ENCODE measurements around the gene S100A2. TPM values are rescaled to one million over a fixed set of nuclear protein-coding genes. Genes with fewer than 3 reads are reported as not detected.
A peak's percentile ranks its signal among the peaks of the same experiment; 100 is the strongest.

The S100A2 gene
- total RNA-seq, 4 donors from 2014 or later = 949 to 3,544 (median 1,180) TPM

GRCh38 chr1:153513023-153513422 is 52.6 kb downstream of the S100A2 start:
- H3K27me3 ChIP-seq = no peaks in the 10 kb centered on the region
- H3K9me3 ChIP-seq = no peaks in the 10 kb centered on the region
- intact Hi-C loops (cut with DNase I) = loop anchor here (10.0 kb wide), 1 partner anchor 52 kb away; the partner anchor contains the start of gene S100A2
- H3K27ac ChIP-seq = no peak overlapping the region
- DNase-seq = no peak
- H3K4me3 ChIP-seq = no peak overlapping the region
- peaks cover 18 to 49% (median 21%) of the 10 kb centered on the region in 3 donors for H3K4me1 ChIP-seq
- H3K36me3 ChIP-seq = no peaks in the 10 kb centered on the region
- WGBS, 2 donors = 66 to 76% methylated on average over 2 to 3 of the region's 3 CpGs
- TF ChIP-seq CTCF (IDR thresholded peaks at IDR 0.05) (peak in 1 of 6 experiments; percentile 19), POLR2A (IDR thresholded peaks at IDR 0.05) (no peak)

Other genes starting within 250 kb of the S100A2 start
- gene PGLYRP4, start 217.0 kb downstream of the S100A2 start, total RNA-seq = 10 to 100 TPM in 1 of 4 donors, 1 to 10 TPM in 3; 4.2 to 15.1 (median 6.9) TPM
- gene S100A9, start 208.0 kb downstream of the S100A2 start, total RNA-seq = over 10,000 TPM; 15,145 to 90,256 (median 57,331) TPM
- 100 to 1,000 TPM in 1 of 4 donors, 10 to 100 TPM in 3; 16.2 to 154 (median 49.0) TPM for gene S100A12, start 190.2 kb downstream of the S100A2 start, total RNA-seq
- over 10,000 TPM in 3 of 4 donors, 1,000 to 10,000 TPM in 1; 4,308 to 17,245 (median 15,998) TPM for gene S100A8, start 174.8 kb downstream of the S100A2 start, total RNA-seq
- 10 to 100 TPM in 1 of 4 donors, 1 to 10 TPM in 2, not detected in 1; 6.7 to 72.9 (median 8.1) TPM for gene S100A7A, start 149.3 kb downstream of the S100A2 start, total RNA-seq
- 1,000 to 10,000 TPM in 2 of 4 donors, 100 to 1,000 TPM in 1, 1 to 10 TPM in 1; 8.8 to 9,163 (median 3,171) TPM for gene S100A7, start 105.2 kb downstream of the S100A2 start, total RNA-seq
- 100 to 1,000 TPM; 270 to 943 (median 394) TPM for gene S100A6, start 29.9 kb downstream of the S100A2 start, total RNA-seq
- not detected for gene S100A5, start 24.9 kb downstream of the S100A2 start, total RNA-seq
- gene S100A4, start 20.0 kb downstream of the S100A2 start, total RNA-seq = 100 to 1,000 TPM in 2 of 4 donors, 10 to 100 TPM in 2; 58.6 to 205 (median 122) TPM
- 10 to 100 TPM in 1 of 4 donors, 1 to 10 TPM in 3; 1.2 to 16.5 (median 9.2) TPM for gene S100A3, start 16.6 kb downstream of the S100A2 start, total RNA-seq
- 1,000 to 10,000 TPM; 1,372 to 2,409 (median 2,158) TPM for gene S100A16, start 47.3 kb upstream of the S100A2 start, total RNA-seq
- 1,000 to 10,000 TPM; 1,580 to 2,481 (median 2,030) TPM for gene S100A14, start 50.5 kb upstream of the S100A2 start, total RNA-seq
- gene S100A13, start 61.7 kb upstream of the S100A2 start, total RNA-seq = 10 to 100 TPM; 44.4 to 63.3 (median 55.7) TPM
- 1 to 10 TPM in 1 of 4 donors, not detected in 3; 1.8 TPM for gene S100A1, start 62.6 kb upstream of the S100A2 start, total RNA-seq
- 10 to 100 TPM; 35.0 to 58.9 (median 47.3) TPM for gene CHTOP, start 68.2 kb upstream of the S100A2 start, total RNA-seq
- gene SNAPIN, start 92.9 kb upstream of the S100A2 start, total RNA-seq = 10 to 100 TPM; 39.9 to 61.2 (median 51.1) TPM
- 100 to 1,000 TPM in 3 of 4 donors, 10 to 100 TPM in 1; 78.0 to 166 (median 130) TPM for gene ILF2, start 105.1 kb upstream of the S100A2 start, total RNA-seq
- 10 to 100 TPM in 2 of 4 donors, 1 to 10 TPM in 2; 1.8 to 15.6 (median 6.4) TPM for gene NPR1, start 112.8 kb upstream of the S100A2 start, total RNA-seq
- 10 to 100 TPM; 24.6 to 27.9 (median 26.2) TPM for gene INTS3, start 162.2 kb upstream of the S100A2 start, total RNA-seq
- gene SLC27A3, start 209.6 kb upstream of the S100A2 start, total RNA-seq = 10 to 100 TPM in 2 of 4 donors, 1 to 10 TPM in 2; 7.6 to 15.0 (median 11.2) TPM

Data from esophagus squamous epithelium (tissue), 5 donors.